Lower leg skin (tissue), 3 donors: ENCODE results near the gene TPRN.

Experiments
- POLR2A ChIP-seq, 2 donors: fragments of 450-650 bp; IDR thresholded peaks; one replicate each; pipeline ENCODE4 v1.6.1; 2016 to 2017; ENCODE audit warnings: antibody characterized with exemption in 2 of 2, mild to moderate bottlenecking in 1 of 2, moderate library complexity in 1 of 2
- TF ChIP-seq, protein P1 (sequence below), 3 donors: fragments of 450-650 bp; IDR thresholded peaks; one replicate each; pipeline ENCODE4 v1.5.1; 2016; ENCODE audit warnings: antibody characterized with exemption in 3 of 3, mild to moderate bottlenecking in 3 of 3, moderate library complexity in 2 of 3

DNA sequence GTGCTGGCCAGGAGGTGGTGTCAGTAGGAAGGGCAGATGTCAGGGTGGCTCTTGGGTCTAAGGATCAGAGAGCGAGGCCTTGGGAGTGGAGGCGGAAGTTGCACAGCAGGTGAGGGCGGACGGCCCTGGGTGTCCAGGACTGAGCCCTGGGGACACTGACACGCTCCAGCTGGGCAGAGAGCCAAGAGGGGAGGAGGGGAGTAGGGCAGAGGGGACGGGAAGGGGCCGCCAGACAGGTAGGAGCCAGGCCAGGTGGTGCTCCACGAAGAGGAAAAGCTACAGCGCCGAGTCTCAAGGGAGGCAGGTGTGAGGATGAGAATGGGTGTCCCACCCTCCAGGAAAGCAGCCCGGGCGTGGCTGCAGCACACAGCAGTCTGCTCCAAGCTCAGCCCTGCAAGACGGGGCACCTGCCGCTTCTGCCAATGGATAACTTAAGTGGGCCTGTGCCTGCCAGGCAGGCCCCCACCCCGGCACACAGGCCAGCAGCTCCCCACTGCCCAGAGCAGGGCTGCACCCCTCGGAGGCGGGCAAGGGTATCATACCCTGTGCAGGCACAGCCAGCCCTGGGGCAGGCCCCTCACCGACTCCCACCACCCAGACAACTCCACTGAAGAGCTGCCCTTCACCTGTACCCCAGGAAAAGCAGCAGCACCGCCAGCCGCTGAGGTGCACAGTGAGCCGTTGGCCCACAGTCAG is 4.9 kb downstream of the TPRN start:
- TF ChIP-seq, protein P1, sequence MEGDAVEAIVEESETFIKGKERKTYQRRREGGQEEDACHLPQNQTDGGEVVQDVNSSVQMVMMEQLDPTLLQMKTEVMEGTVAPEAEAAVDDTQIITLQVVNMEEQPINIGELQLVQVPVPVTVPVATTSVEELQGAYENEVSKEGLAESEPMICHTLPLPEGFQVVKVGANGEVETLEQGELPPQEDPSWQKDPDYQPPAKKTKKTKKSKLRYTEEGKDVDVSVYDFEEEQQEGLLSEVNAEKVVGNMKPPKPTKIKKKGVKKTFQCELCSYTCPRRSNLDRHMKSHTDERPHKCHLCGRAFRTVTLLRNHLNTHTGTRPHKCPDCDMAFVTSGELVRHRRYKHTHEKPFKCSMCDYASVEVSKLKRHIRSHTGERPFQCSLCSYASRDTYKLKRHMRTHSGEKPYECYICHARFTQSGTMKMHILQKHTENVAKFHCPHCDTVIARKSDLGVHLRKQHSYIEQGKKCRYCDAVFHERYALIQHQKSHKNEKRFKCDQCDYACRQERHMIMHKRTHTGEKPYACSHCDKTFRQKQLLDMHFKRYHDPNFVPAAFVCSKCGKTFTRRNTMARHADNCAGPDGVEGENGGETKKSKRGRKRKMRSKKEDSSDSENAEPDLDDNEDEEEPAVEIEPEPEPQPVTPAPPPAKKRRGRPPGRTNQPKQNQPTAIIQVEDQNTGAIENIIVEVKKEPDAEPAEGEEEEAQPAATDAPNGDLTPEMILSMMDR (IDR thresholded peaks at IDR 0.05) = no peak
- no peak for TF ChIP-seq POLR2A (IDR thresholded peaks at IDR 0.05)
